ENCODE data around the gene SMIM45.

The SMIM45 gene

GRCh38 chr22:41940832-41941765 lies 10.9 kb upstream of the SMIM45 start:
- Histone ChIP-seq H3K9ac (ENCODE audit: low read length) (peak overlapping the region; percentile 25; the same call in 1 of the 2 replicates), H3K4me3 (ENCODE audit: low read depth, low read length, poor library complexity, severe bottlenecking) (peak overlapping the region; percentile 20), H3K27ac (ENCODE audit: low read depth, low read length, poor library complexity, severe bottlenecking) (peak overlapping the region; percentile 96), H3K4me2 (ENCODE audit: low read length) (peak overlapping the region; percentile 27), H3K4me1 (ENCODE audit: insufficient read depth, low read length, severe bottlenecking) (peaks cover 82% of the 10 kb centered on the region), H2AFZ (ENCODE audit: low read length) (no peak overlapping the region), H3K9me3 (ENCODE audit: low read length) (no peaks in the 10 kb centered on the region), H3K27me3 (ENCODE audit: insufficient read depth, low read length) (no peaks in the 10 kb centered on the region), H3K9me2 (ENCODE audit: low read depth, low read length) (no peaks in the 10 kb centered on the region), H4K20me1 (ENCODE audit: insufficient read depth, low read length) (no peaks in the 10 kb centered on the region), H3K79me2 (ENCODE audit: insufficient read depth, low read length) (peaks cover 6% of the 10 kb centered on the region), H3K36me3 (ENCODE audit: insufficient read depth, low read length) (peaks cover 60% of the 10 kb centered on the region), H3F3A (ENCODE audit: insufficient read depth, low read length) (peaks cover 11% of the 10 kb centered on the region; the same call in 1 of the 2 replicates)
- peak; percentile 84 for TF ChIP-seq CTCF (IDR thresholded peaks at IDR 0.05; ENCODE audit: low read length)
- TF ChIP-seq EZH2 (IDR thresholded peaks at IDR 0.05; ENCODE audit: borderline replicate concordance, low read length), result no peak

GRCh38 chr22:41943661-41944209 lies 8.2 kb upstream of the SMIM45 start:
- H3K79me2 ChIP-seq (ENCODE audit: insufficient read depth, low read length), result peaks cover 10% of the 10 kb centered on the region
- H3K4me1 ChIP-seq (ENCODE audit: insufficient read depth, low read length, severe bottlenecking), result peaks cover 72% of the 10 kb centered on the region
- no peaks in the 10 kb centered on the region for H3K27me3 ChIP-seq (ENCODE audit: insufficient read depth, low read length)
- no peaks in the 10 kb centered on the region for H3K9me3 ChIP-seq (ENCODE audit: low read length)
- peaks cover 52% of the 10 kb centered on the region for H3K36me3 ChIP-seq (ENCODE audit: insufficient read depth, low read length)
- peaks cover 4% of the 10 kb centered on the region; the same call in 1 of the 2 replicates for H3F3A ChIP-seq (ENCODE audit: insufficient read depth, low read length)
- H3K4me3 ChIP-seq (ENCODE audit: low read depth, low read length, poor library complexity, severe bottlenecking), result no peak overlapping the region
- peak overlapping the region; percentile 91 for H3K27ac ChIP-seq (ENCODE audit: low read depth, low read length, poor library complexity, severe bottlenecking)
- TF ChIP-seq CTCF (IDR thresholded peaks at IDR 0.05; ENCODE audit: low read length) (no peak), EZH2 (IDR thresholded peaks at IDR 0.05; ENCODE audit: borderline replicate concordance, low read length) (no peak)
- no peaks in the 10 kb centered on the region for H3K9me2 ChIP-seq (ENCODE audit: low read depth, low read length)
- H3K4me2 ChIP-seq (ENCODE audit: low read length), result peak overlapping the region; percentile 96; the same call in 1 of the 2 replicates
- no peaks in the 10 kb centered on the region for H4K20me1 ChIP-seq (ENCODE audit: insufficient read depth, low read length)
- no peak overlapping the region for H2AFZ ChIP-seq (ENCODE audit: low read length)
- no peak overlapping the region; the same call in 1 of the 2 replicates for H3K9ac ChIP-seq (ENCODE audit: low read length)

- Histone ChIP-seq H3K4me3 (ENCODE audit: low read depth, low read length, poor library complexity, severe bottlenecking) (peak within 1 kb of the TSS; percentile 84), H3K9me2 (ENCODE audit: low read depth, low read length) (no peaks in the 10 kb centered on the region), H3K4me1 (ENCODE audit: insufficient read depth, low read length, severe bottlenecking) (peaks cover 53% of the 10 kb centered on the region), H3K27ac (ENCODE audit: low read depth, low read length, poor library complexity, severe bottlenecking) (peak within 1 kb of the TSS; percentile 91), H3K36me3 (ENCODE audit: insufficient read depth, low read length) (peaks cover 37% of the 10 kb centered on the region), H3K79me2 (ENCODE audit: insufficient read depth, low read length) (peaks cover 10% of the 10 kb centered on the region), H3K9me3 (ENCODE audit: low read length) (no peaks in the 10 kb centered on the region), H3F3A (ENCODE audit: insufficient read depth, low read length) (no peaks in the 10 kb centered on the region), H2AFZ (ENCODE audit: low read length) (no peak within 1 kb of the TSS), H3K27me3 (ENCODE audit: insufficient read depth, low read length) (no peaks in the 10 kb centered on the region), H3K4me2 (ENCODE audit: low read length) (peak within 1 kb of the TSS; percentile 96), H4K20me1 (ENCODE audit: insufficient read depth, low read length) (no peaks in the 10 kb centered on the region), H3K9ac (ENCODE audit: low read length) (peak within 1 kb of the TSS; percentile 89)
- TF ChIP-seq EZH2 (IDR thresholded peaks at IDR 0.05; ENCODE audit: borderline replicate concordance, low read length), result no peak
- TF ChIP-seq CTCF (IDR thresholded peaks at IDR 0.05; ENCODE audit: low read length), result no peak
Observed at GRCh38 chr22:41946629-41947423, 5.1 kb upstream of the SMIM45 start, which contains the start of gene CENPM. CENPM (minus strand) TSS chr22:41947152; CDS start chr22:41947076, 76 bp downstream.

All from OCI-LY1 (cell line).